HS-27A (cell line): ENCODE data around the gene IQGAP3.

Experiments
- DNase-seq: peaks from one replicate; pipeline ENCODE4 v3.0.0-alpha.2; 2012; ENCODE audit warnings: low read depth, missing footprints

Gene IQGAP3

GRCh38 chr1:156494309-156494895 is 78.0 kb downstream of the IQGAP3 start:
- DNase-seq = no peak

- DNase-seq = no peak
These were observed 78.6 kb downstream of the IQGAP3 start for GRCh38 chr1:156493742-156494141.

GRCh38 chr1:156493154-156493631 is 79.2 kb downstream of the IQGAP3 start:
- DNase-seq = no peak

GRCh38 chr1:156492591-156493080 is 79.7 kb downstream of the IQGAP3 start:
- DNase-seq = no peak

- no peak for DNase-seq
These were observed 80.3 kb downstream of the IQGAP3 start for GRCh38 chr1:156492013-156492590.

GRCh38 chr1:156491151-156491949 is 81.0 kb downstream of the IQGAP3 start:
- no peak for DNase-seq

- DNase-seq = no peak
These were observed 81.8 kb downstream of the IQGAP3 start for GRCh38 chr1:156490401-156491032.

GRCh38 chr1:156489935-156490293 is 82.5 kb downstream of the IQGAP3 start:
- no peak for DNase-seq

- no peak for DNase-seq
These were observed 83.0 kb downstream of the IQGAP3 start for GRCh38 chr1:156489166-156489934.

- no peak for DNase-seq
These were observed 83.7 kb downstream of the IQGAP3 start for GRCh38 chr1:156488566-156489165.

- DNase-seq = no peak
These were observed 84.5 kb downstream of the IQGAP3 start for GRCh38 chr1:156487862-156488261.

GRCh38 chr1:156486421-156487344 is 85.7 kb downstream of the IQGAP3 start:
- DNase-seq = no peak

- DNase-seq = no peak
These were observed 86.4 kb downstream of the IQGAP3 start for GRCh38 chr1:156485984-156486383.

- no peak for DNase-seq
These were observed 87.8 kb downstream of the IQGAP3 start for GRCh38 chr1:156484480-156485058.

GRCh38 chr1:156483397-156483796 is 89.0 kb downstream of the IQGAP3 start:
- DNase-seq = no peak

- DNase-seq = no peak
These were observed 90.1 kb downstream of the IQGAP3 start for GRCh38 chr1:156482276-156482675.

- DNase-seq = no peak
These were observed 90.8 kb downstream of the IQGAP3 start for GRCh38 chr1:156481527-156481926.

- DNase-seq = no peak
These were observed 91.8 kb downstream of the IQGAP3 start for GRCh38 chr1:156480411-156481192.

- DNase-seq = no peak
These were observed 92.4 kb downstream of the IQGAP3 start for GRCh38 chr1:156480016-156480370.
